ENCODE results near the gene MCF2L.
A peak's percentile ranks its signal among the peaks of the same experiment; 100 is the strongest.
"Not testable (repeated sequence)": the region's sequence is repeated elsewhere in the genome, so short reads cannot be mapped to it uniquely, and the experiment has no call there.

The MCF2L gene

DNA sequence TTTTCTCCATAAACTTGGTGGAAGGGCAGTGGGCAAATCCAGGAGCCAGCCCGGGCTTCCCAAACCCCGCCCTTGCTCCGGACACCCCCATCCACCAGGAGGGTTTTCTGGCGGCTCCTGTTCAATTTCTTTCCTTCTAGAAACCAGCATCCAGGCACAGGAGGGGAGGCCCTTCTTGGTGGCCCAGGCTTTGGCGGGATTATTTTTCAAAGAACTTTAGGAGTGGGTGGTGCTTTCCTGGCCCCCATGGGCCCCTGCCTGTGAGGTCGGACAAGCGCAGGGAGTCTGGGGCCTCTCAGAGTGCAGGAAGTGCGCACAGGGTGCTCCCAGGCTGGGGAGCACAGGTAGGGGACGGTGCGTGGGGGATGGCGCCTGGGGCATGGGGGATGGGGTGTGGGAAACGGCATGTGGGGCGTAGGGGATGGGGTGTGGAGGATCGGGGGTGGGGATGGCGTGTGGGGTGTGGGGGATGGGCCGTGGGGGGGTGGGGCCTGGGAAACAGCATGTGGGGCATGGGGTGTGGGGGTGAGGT is 137.0 kb downstream of the MCF2L start:
- no peak for DNase-seq

DNA sequence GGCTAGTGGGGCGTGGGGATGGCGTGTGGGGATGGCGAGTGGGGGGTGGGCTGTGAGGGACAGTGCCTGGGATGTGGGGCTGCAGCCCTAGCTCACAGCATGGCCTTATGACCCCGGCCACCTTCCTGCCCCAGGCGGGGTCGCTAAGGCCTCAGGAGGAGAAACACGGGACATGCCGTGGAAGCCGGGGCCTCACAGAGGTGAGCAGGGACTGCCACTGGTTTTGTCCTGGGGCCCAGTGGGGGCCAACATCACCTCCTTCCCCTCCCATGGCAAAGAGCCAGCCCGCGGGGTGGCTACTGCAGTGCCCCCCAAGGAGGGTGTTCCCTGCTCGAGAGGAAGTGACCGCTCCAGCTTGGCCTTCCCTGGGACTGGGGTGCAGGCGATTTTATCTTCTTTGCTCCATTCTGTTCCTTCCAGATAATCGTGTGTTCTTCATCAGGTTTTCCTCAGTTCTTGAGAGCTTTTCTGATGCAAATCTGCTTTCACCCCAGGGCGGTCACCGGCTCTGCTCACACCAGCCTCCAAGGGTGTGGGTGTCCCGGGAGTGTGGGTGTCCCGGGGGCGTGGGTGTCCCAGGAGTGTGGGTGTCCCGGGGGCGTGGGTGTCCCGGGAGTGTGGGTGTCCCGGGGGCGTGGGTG is 137.8 kb downstream of the MCF2L start:
- no peak for DNase-seq

DNA sequence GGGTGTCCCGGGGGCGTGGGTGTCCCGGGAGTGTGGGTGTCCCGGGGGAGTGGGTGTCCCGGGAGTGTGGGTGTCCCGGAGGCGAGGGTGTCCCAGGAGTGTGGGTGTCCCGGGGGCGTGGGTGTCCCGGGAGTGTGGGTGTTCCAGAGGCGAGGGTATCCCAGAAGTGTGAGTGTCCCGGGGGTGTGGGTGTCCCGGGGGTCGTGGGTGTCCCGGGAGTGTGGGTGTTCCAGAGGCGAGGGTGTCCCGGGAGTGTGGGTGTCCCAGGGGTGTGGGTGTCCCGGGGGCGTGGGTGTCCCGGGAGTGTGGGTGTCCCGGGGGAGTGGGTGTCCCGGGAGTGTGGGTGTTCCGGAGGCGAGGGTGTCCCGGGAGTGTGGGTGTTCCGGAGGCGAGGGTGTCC is 139.5 kb downstream of the MCF2L start:
- DNase-seq: not testable (repeated sequence)

DNA sequence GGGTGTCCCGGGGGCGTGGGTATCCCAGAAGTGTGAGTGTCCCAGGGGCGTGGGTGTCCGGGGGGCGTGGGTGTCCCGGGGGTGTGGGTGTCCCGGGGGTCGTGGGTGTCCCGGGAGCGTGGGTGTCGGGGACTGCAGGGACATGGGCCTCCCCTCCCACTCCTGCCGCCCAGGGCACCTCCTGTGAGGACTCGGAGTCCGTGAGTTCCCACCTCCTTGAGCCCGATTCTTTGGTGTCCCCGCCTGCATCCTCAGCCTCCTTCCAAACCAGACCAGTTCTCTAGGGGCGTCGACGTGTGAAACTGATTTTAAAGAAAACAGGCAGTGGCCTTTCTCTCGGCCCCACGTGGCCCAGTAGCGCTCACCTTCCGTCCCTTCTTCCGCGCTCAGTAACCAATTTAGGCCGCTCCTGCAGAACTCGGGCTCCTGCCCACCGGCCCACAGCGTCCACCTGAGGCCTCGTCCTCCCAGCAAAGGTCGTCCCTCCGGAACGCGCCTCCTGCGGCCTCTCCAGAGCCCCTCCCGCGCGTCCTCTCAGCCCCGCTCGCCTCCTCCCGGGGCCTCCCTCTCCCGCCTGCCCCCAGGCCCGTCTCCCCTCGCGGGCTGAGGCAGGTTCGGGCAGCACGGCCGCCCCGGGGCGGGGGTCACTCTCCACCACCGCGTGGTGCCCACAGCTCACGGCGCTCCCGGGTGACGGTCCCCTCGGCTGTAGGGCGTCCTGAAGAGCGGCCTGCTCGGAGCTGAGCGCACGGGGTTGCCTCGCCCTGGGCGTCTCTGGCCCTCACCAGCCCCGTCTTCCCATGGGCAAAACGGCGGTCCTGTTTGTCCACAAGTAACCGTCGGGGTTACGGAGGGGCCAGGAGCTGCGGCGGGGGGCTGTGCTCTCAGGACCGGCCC is 140.4 kb downstream of the MCF2L start:
- no peak for DNase-seq

DNA sequence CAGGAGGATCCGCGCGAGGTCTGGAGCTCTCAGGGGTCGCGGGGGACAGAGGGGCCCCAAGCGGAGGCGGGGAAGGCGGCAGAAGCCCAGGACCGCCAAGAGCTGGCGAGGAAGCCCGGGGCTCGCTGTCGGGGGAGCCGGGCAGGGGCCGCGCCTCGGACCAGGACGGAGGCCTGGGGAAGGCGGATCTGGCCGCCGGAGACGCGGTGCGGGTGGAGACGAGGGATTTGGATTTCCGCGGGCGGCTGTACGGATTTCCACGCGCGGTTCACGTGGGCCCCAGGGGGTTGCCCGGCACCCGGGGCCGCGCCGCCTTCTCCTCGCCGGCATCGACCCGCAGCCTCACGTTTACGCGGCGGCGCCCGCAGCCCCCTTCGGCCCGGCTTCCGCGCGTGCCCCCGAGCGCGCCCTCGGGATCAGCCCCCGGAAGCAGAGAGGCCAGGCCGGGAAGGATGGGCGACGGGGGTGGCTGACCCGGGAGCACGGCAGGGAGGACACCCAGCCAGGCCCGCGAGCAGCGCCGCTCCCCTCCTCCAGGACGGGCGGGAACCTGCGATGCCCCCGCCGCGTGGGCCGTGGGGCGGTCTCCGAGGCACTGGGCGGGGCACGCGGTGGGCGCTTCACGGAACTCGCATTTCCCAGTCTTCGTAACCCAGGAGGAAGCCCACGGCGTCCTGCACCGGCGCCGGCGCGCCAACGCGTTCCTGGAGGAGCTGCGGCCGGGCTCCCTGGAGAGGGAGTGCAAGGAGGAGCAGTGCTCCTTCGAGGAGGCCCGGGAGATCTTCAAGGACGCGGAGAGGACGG is 141.2 kb downstream of the MCF2L start:
- peak; percentile 45 to 65 for DNase-seq

DNA sequence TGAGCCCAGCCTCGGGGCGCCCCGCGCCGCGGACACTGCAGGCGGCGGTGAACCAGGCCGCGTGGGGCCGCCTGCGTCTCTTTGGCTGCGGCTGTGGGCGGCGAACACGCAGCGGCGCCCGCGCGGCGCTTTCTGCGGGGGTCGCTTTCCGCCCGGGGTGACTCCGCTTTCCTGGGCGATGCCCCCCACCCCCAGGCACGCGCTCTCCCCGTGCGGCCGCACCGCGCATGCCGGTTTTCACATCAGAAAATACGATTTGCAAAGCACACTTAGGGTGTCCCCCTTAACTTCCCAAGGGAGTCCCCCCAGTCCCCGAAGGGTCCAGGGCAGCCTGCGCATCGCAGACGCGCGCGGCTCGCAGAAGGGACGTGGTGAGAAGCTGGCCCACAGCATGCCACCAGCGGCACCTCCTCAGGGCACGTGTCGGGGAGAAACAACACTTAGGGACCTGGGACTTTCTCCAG is 141.9 kb downstream of the MCF2L start:
- DNase-seq: peak; percentile 13 to 54

DNA sequence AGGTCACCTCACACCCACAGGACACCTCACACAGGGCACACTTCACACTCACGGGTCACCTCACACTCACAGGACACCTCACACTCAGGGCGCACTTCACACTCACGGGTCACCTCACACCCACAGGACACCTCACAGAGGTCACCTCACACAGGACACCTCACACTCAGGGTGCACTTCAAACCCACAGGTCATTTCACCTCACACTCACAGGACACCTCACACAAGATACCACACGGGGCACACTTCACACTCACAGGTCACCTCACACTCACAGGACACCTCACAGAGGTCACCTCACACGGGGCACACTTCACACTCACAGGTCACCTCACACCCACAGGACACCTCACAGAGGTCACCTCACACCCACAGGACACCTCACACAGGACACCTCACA is 142.8 kb downstream of the MCF2L start:
- not testable (repeated sequence) for DNase-seq

DNA sequence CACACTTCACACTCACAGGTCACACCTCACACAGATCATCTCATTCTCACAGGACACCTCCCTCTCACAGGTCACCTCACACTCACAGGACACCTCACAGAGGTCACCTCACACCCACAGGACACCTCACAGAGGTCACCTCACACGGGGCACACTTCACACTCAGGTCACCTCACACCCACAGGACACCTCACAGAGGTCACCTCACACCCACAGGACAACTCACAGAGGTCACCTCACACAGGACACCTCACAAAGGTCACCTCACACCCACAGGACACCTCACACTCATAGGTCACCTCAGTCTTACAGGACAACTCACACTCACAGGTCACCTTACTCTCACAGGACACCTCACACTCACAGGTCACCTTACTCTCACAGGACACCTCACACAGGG is 143.5 kb downstream of the MCF2L start:
- not testable (repeated sequence) for DNase-seq

DNA sequence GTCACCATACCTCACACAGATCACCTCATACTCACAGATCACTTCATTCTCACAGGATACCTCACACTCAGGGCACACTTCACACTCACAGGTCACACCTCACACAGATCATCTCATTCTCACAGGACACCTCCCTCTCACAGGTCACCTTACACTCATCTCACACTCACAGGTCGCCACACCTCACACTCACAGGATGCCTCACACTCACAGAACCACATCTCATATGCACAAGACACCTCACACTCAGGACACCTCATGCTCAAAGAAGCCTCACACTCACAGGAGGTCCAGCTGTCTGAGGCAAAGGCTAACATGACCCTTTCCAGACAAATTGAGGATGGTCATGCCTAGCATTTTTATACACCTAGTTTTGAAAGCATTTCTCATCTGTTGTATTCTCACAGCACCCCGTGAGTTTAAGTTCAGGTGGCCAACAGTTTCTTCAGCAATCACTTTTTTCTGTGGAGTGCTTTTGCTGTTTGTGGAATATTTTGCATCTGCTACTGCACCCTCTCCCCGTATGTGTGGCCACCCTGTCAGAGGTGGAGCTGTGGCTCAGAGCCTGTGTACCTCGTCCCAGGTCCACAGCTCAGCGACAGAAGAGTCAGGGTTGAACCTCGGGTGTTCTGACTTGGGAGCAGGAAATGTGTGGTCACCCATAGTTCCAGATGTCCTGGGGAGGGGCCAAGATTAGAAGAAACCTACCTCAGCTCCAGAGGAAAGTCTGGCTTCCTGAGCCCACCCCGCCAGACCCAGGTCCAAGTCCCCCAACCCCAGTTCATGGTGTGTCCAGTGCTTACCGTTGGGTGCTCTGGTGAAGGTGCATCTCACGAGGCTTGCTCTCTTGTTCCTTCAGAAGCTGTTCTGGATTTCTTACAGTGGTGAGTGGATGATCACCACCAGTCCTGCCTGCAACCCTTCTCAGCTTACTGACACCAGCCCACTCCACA is 144.2 kb downstream of the MCF2L start:
- peak in 1 of 2 experiments; percentile 1 for DNase-seq

DNA sequence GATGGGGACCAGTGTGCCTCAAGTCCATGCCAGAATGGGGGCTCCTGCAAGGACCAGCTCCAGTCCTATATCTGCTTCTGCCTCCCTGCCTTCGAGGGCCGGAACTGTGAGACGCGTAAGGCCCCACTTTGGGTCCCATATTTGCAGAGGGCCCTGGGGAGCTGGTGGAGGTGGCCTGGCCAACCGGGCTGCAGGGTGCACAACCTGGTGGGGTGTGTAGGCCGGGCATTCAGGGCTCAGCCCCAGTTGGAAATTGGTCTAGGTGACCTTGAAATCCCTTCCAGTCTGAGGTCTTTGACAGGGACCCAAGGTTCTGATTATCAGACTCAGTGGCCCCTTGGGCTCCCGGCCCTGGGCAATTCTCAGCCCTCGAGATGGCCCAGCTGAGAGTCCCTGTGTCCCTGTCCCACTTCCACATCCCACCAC is 144.8 kb downstream of the MCF2L start:
- no peak for DNase-seq

DNA sequence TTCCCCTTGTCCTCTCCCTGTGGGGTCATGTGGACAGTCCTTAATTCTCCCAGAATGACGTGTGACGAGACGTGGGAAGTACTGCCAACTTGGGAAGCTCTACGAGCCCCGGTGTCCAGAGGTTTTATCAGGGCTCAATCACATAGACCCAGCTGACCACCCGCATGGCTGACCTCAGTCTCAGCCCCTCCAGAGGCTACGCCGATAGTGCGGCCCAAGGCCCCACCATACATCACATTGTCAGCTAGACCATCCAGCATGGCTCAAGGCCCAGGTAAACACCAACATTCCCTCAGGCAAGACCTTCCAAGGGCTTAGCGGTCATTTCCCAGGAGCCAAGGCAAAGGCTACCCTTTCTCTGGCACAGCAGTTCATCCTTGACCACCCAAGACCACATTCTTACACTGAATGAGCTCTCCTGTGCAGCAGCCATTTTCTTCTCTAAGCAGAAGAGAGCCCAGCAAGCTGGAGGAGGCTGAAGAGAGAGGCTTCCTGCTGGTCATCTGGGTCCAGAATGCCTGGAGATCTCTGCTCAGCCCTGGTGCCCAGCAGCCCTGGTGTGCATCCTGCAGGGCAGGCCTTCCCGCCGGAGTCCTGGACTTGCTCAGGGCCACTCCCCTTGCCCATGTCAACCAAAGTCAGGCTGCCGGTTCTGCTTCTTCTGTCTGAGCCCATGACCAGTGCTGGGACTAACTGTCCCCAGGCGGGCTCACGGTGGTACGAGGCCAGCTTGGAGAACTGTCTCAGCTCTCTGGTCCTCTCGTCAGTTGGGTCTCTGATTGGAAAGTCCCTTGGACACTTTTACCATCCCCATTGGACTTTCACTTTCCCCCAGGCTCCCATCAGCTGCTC is 145.7 kb downstream of the MCF2L start:
- peak in 1 of 2 experiments; percentile 0 for DNase-seq

DNA sequence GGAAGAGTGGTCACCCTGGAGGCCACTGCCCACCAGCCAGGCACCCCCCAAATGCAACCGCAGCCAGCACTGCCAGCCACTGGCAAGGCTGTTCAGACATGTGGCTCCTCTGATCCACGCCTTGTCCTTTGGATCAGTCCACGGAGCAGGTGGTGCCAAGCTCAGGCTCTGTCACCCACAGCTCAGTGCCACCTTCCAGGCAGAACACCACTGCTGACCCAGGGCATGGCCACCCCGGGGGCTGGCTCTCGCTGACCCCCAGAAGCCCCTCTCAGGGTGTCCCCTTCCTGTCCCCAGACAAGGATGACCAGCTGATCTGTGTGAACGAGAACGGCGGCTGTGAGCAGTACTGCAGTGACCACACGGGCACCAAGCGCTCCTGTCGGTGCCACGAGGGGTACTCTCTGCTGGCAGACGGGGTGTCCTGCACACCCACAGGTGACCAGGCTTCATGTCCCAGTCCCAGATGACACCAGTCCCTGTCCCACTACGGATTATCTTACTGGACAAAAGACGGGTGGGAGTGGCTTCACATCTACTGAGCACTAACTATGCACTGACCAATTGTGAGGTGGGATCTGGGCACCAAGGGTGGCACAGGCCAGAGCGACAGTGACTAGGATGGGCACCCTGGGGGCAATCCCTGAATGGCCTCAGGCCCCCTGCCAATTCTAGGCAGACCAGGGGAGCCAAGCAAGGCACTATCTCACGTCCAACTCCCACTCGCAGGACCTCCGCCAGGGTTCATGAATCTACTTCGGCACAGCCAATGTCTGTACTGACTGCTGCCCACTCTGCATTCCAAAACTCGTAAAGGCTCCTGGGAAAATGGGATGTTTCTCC is 146.6 kb downstream of the MCF2L start:
- DNase-seq: no peak

DNA sequence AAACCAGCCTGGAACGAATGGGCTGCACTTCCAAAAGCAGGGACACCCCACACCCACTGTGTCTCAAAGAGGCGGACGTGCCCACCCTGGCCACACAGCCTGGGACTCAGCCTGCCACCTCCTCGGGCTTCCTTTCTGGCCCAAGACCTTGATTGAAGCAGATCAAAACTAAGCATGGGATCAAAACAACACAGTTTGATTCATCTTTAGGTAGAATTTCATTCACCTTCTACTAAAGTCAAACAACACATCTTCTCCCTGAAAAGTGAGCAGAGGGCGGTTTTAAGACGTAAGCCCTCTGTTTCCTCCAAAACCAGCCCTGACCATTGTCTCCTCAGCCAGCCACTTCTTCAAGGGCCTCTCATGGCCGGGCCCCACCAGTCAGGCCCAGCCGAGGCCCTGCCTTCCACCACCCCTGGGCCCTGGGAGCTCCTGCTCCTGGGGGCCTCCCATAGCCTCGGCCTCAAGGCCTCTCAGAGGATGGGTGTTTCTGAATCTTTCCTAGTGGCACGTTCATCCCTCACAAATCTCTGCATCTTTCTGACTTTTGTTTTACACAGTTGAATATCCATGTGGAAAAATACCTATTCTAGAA is 147.3 kb downstream of the MCF2L start:
- DNase-seq: no peak

DNA sequence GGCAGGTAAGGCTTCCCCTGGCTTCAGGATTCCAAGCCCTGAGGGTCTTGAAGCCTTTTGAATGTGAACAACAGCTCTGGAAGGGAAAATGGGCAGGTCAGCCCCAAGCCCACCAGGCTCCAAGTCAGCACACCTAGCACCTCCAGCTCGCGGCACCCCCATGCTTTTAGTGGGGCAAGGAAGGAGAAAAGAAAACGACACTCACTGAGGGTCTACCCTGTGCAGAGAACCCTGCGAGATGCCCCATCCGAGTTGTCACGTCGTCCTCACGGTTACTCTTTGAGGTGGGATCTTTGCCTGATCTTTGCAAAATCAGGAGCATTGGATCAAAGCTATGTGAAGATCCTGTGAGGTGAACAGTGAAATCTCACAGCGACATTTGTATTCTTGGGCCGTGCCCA is 147.9 kb downstream of the MCF2L start:
- no peak for DNase-seq

DNA sequence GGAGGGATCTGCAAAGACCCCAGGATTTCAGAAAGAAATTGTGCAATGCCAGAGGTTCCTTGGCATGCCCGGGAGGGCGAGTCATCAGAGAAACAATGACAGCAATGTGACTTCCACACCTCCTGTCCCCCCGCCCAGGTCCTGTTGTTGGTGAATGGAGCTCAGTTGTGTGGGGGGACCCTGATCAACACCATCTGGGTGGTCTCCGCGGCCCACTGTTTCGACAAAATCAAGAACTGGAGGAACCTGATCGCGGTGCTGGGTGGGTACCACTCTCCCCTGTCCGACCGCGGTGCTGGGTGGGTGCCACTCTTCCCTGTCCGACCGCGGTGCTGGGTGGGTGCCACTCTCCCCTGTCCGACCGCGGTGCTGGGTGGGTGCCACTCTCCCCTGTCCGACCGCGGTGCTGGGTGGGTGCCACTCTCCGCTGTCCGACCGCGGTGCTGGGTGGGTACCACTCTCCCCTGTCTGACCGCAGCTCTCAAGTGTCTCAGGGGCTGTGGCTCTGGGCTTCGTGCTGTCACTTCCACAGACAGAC is 148.4 kb downstream of the MCF2L start:
- no peak for DNase-seq

DNA sequence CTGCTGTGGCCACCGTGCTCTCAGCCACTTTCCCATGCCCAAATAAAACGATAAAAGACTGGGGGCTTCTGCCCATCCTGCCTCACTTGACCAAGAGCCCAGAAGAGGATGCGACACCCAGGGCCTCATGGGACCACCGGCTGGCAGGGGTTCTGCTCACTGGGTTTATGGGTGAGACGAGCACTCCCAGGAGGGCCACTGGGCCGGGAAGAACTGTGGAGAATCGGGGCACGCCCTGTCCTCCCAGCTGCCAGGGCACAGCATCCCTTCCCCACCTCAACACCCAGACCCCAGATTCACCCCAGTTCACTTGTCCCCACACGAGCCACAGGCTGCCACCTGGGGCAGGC is 148.9 kb downstream of the MCF2L start:
- no peak for DNase-seq

DNA sequence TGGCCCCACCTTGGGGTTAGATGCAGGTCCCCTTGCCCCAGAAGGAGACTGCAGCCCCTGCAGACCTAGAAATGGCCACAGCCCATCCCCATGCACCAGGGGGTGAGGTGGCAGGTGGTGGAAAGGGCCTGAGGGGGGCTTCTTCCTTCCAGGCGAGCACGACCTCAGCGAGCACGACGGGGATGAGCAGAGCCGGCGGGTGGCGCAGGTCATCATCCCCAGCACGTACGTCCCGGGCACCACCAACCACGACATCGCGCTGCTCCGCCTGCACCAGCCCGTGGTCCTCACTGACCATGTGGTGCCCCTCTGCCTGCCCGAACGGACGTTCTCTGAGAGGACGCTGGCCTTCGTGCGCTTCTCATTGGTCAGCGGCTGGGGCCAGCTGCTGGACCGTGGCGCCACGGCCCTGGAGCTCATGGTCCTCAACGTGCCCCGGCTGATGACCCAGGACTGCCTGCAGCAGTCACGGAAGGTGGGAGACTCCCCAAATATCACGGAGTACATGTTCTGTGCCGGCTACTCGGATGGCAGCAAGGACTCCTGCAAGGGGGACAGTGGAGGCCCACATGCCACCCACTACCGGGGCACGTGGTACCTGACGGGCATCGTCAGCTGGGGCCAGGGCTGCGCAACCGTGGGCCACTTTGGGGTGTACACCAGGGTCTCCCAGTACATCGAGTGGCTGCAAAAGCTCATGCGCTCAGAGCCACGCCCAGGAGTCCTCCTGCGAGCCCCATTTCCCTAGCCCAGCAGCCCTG is 149.4 kb downstream of the MCF2L start:
- no peak for DNase-seq

DNA sequence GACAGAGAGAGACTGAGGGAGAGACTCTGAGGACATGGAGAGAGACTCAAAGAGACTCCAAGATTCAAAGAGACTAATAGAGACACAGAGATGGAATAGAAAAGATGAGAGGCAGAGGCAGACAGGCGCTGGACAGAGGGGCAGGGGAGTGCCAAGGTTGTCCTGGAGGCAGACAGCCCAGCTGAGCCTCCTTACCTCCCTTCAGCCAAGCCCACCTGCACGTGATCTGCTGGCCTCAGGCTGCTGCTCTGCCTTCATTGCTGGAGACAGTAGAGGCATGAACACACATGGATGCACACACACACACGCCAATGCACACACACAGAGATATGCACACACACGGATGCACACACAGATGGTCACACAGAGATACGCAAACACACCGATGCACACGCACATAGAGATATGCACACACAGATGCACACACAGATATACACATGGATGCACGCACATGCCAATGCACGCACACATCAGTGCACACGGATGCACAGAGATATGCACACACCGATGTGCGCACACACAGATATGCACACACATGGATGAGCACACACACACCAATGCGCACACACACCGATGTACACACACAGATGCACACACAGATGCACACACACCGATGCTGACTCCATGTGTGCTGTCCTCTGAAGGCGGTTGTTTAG is 150.3 kb downstream of the MCF2L start:
- no peak for DNase-seq
